Vagina (tissue), 2 donors: Measurements from ENCODE around the gene MAPK1. TPM values are rescaled to one million over a fixed set of nuclear protein-coding genes. Genes with fewer than 3 reads are reported as not detected.
"Not testable (repeated sequence)": the region's sequence is repeated elsewhere in the genome, so short reads cannot be mapped to it uniquely, and the experiment has no call there.

ENCODE experiments used
- DNase-seq, 2 donors: peaks; one replicate each; pipeline ENCODE4 v3.0.0-alpha.2; 2017; ENCODE audit errors: extremely low spot score in 2 of 2
- H3K27ac ChIP-seq: fragments of 200-600 bp; sonication (generic); one replicate; pipeline ENCODE4 v1.5.1; 2019
- H3K27me3 ChIP-seq: fragments of 200-600 bp; sonication (generic); one replicate; pipeline ENCODE4 v1.5.1; 2019
- H3K36me3 ChIP-seq, 2 donors: fragments of 200-600 bp; sonication (generic); one replicate each; pipeline ENCODE4 v1.5.1; 2017 to 2019
- H3K4me1 ChIP-seq: fragments of 200-600 bp; sonication (generic); one replicate; pipeline ENCODE4 v1.5.1; 2019
- H3K4me3 ChIP-seq, 2 donors: fragments of 200-600 bp; sonication (generic); 1 replicate in 1 of 2; 2 replicates in 1 of 2; pipeline ENCODE4 v1.5.1; 2016 to 2019
- H3K9me3 ChIP-seq: fragments of 200-600 bp; sonication (generic); one replicate; pipeline ENCODE4 v1.5.1; 2019
- POLR2A ChIP-seq, 2 donors: fragments of 450-650 bp; IDR thresholded peaks; one replicate each; pipeline ENCODE4 v1.6.1; 2017; ENCODE audit warnings: antibody characterized with exemption in 2 of 2, mild to moderate bottlenecking in 2 of 2, moderate library complexity in 2 of 2
- POLR2AphosphoS5 ChIP-seq, 2 donors: sonication (generic); formaldehyde crosslinking; IDR thresholded peaks; one replicate each; pipeline ENCODE4 v1.9.0; 2017; ENCODE audit warnings: antibody characterized with exemption in 2 of 2, mild to moderate bottlenecking in 2 of 2, low read depth in 1 of 2; ENCODE audit not compliant: insufficient read depth in 1 of 2
- intact Hi-C: fragments of 100-400 bp; cut with DNase I; formaldehyde crosslinking; loops from one replicate; pipeline ENCODE4 v1.15.1; 2023
- total RNA-seq: library from RNA; depleted of rRNA; stranded (reverse); fragments of >200 nt; gene quantifications from one replicate; pipeline ENCODE4 v1.2.3, GENCODE V29; 2016
- TF ChIP-seq, protein P1 (sequence below), 3 experiments: fragments of 450-650 bp in 2 of 3; fragments of 200-600 bp in 1 of 3; sonication (generic) in 1 of 3; IDR thresholded peaks; one replicate each; pipeline ENCODE4 v1.5.1; 2017 to 2019; ENCODE audit warnings: antibody characterized with exemption in 3 of 3, mild to moderate bottlenecking in 2 of 3, moderate library complexity in 2 of 3

MAPK1 gene
- total RNA-seq, 1 donor from 2014 or later: 44.9 TPM

- Histone ChIP-seq H3K4me1 (peaks cover 53% of the 10 kb centered on the region), H3K36me3 (no peaks in the 10 kb centered on the region), H3K27ac (no peak overlapping the region)
These were observed 39.7 kb downstream of the MAPK1 start for GRCh38 chr22:21827628-21828267.

GRCh38 chr22:21826204-21826603 lies 41.2 kb downstream of the MAPK1 start:
- no peaks in the 10 kb centered on the region for H3K27me3 ChIP-seq
- TF ChIP-seq POLR2AphosphoS5 (IDR thresholded peaks at IDR 0.05; ENCODE audit: insufficient read depth in 1 of 2, low read depth in 1 of 2) (no peak), POLR2A (IDR thresholded peaks at IDR 0.05) (no peak)
- TF ChIP-seq, protein P1, sequence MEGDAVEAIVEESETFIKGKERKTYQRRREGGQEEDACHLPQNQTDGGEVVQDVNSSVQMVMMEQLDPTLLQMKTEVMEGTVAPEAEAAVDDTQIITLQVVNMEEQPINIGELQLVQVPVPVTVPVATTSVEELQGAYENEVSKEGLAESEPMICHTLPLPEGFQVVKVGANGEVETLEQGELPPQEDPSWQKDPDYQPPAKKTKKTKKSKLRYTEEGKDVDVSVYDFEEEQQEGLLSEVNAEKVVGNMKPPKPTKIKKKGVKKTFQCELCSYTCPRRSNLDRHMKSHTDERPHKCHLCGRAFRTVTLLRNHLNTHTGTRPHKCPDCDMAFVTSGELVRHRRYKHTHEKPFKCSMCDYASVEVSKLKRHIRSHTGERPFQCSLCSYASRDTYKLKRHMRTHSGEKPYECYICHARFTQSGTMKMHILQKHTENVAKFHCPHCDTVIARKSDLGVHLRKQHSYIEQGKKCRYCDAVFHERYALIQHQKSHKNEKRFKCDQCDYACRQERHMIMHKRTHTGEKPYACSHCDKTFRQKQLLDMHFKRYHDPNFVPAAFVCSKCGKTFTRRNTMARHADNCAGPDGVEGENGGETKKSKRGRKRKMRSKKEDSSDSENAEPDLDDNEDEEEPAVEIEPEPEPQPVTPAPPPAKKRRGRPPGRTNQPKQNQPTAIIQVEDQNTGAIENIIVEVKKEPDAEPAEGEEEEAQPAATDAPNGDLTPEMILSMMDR (IDR thresholded peaks at IDR 0.05): no peak
- H3K27ac ChIP-seq: no peak overlapping the region
- DNase-seq: no peak
- no peaks in the 10 kb centered on the region for H3K36me3 ChIP-seq
- intact Hi-C loops: no loop called here
- H3K4me3 ChIP-seq: no peak overlapping the region
- no peaks in the 10 kb centered on the region for H3K9me3 ChIP-seq
- peaks cover 53% of the 10 kb centered on the region for H3K4me1 ChIP-seq

More at GRCh38 chr22:21827628-21828267, 39.7 kb downstream of the MAPK1 start:
- H3K27me3 ChIP-seq: no peaks in the 10 kb centered on the region
- H3K9me3 ChIP-seq: no peaks in the 10 kb centered on the region
- no peak for DNase-seq
- TF ChIP-seq, protein P1 (IDR thresholded peaks at IDR 0.05): no peak
- TF ChIP-seq POLR2AphosphoS5 (IDR thresholded peaks at IDR 0.05; ENCODE audit: insufficient read depth in 1 of 2, low read depth in 1 of 2): no peak
- no peak for TF ChIP-seq POLR2A (IDR thresholded peaks at IDR 0.05)
- intact Hi-C loops: no loop called here
- no peak overlapping the region for H3K4me3 ChIP-seq

DNA sequence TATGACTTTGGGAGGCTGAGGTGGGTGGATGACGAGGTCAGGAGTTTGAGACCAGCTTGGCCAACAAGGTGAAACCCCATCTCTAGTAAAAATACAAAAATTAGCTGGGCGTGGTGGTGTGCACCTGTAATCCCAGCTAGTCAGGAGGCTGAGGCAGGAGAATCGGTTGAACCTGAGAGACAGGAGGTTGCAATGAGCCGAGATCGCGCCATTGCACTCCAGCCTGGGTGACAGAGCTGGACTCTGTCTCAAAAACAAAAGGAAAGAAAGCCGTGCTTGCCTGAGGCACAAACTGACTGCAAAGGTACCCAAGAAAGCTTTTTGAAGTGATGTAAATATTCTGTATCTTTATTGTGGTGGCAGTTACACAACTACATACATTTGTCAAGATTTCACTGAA lies 42.5 kb downstream of the MAPK1 start:
- H3K4me3 ChIP-seq, H3K27me3 ChIP-seq, H3K36me3 ChIP-seq, DNase-seq, H3K9me3 ChIP-seq, intact Hi-C loops, H3K27ac ChIP-seq: not testable (repeated sequence)
- H3K4me1 ChIP-seq: peaks cover 53% of the 10 kb centered on the region

DNA sequence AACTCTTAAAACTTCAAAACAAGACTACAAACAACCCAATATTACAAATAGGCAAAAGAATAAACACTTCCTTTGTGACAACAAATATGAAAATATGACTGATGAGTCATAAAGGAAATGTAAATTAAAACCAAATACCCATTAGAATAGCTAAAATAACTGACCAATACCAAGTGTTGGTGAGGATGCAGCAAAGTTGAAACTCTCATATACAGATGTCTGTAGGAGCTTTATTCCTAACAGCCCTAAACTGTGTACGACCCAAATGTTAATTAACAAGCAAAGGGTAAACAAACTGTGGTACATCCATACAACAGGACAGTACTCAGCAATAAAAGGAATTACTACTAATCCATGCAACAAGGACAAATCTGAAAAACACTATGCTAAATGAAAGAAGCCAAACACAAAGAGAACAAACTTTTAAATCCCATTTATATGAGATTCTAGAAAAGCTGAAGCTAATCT lies 43.0 kb downstream of the MAPK1 start:
- Histone ChIP-seq H3K4me3 (no peak overlapping the region), H3K4me1 (peaks cover 54% of the 10 kb centered on the region), H3K36me3 (no peaks in the 10 kb centered on the region), H3K9me3 (no peaks in the 10 kb centered on the region), H3K27me3 (no peaks in the 10 kb centered on the region), H3K27ac (no peak overlapping the region)
- intact Hi-C loops: no loop called here
- no peak for DNase-seq
- TF ChIP-seq POLR2AphosphoS5 (IDR thresholded peaks at IDR 0.05; ENCODE audit: insufficient read depth in 1 of 2, low read depth in 1 of 2): no peak
- no peak for TF ChIP-seq POLR2A (IDR thresholded peaks at IDR 0.05)
- TF ChIP-seq, protein P1 (IDR thresholded peaks at IDR 0.05): no peak

- no peaks in the 10 kb centered on the region for H3K36me3 ChIP-seq
- H3K4me3 ChIP-seq: no peak overlapping the region
- no peak for DNase-seq
- no peaks in the 10 kb centered on the region for H3K27me3 ChIP-seq
- H3K4me1 ChIP-seq: peaks cover 59% of the 10 kb centered on the region
- intact Hi-C loops: no loop called here
- H3K9me3 ChIP-seq: no peaks in the 10 kb centered on the region
- no peak overlapping the region for H3K27ac ChIP-seq
- TF ChIP-seq POLR2AphosphoS5 (IDR thresholded peaks at IDR 0.05; ENCODE audit: insufficient read depth in 1 of 2, low read depth in 1 of 2) (no peak), POLR2A (IDR thresholded peaks at IDR 0.05) (no peak)
- TF ChIP-seq, protein P1 (IDR thresholded peaks at IDR 0.05): no peak
These were observed 43.6 kb downstream of the MAPK1 start for GRCh38 chr22:21823740-21824444.
